ENCODE results near the gene SKIC2. TPM values are rescaled to one million over a fixed set of nuclear protein-coding genes. Genes with fewer than 3 reads are reported as not detected.
"Not testable (repeated sequence)": the region's sequence is repeated elsewhere in the genome, so short reads cannot be mapped to it uniquely, and the experiment has no call there.

Gene SKIC2
- 182 and 201 TPM in 2 replicates for total RNA-seq (2022)
- Bru-seq, nascent RNA, result percentile 78 among the genes with signal in this experiment
- BruChase-seq, experiment 1, labeled RNA remaining after a 6-hour chase, result percentile 94 among the genes with signal in this experiment
- percentile 90 among the genes with signal in this experiment for BruChase-seq, experiment 2, labeled RNA remaining after a 2-hour chase
- long read RNA-seq, transcript SKIV2L-201 (28 exons, 3,894 nt), result major isoform, 35 of 75 reads
- long read RNA-seq, partial matches to known transcripts, result 21 of 75 reads
- long read RNA-seq, other reads (novel, unspliced or antisense), result 18 of 75 reads

GRCh38 chr6:31958741-31959739 lies at the start of gene SKIC2, which contains the start of gene NELFE:
Gene SKIC2, plus strand, starts transcription at chr6:31959175. Its CDS starts 18 bp downstream, at chr6:31959193.
Gene NELFE, minus strand, starts transcription at chr6:31958971. Its CDS starts 525 bp downstream, at chr6:31958446.
- TF ChIP-seq CTCF (IDR thresholded peaks at IDR 0.05; ENCODE audit: unreplicated experiment), result no peak
- H3K27ac Mint-ChIP-seq (ENCODE audit: unreplicated experiment), result peak within 1 kb of the TSS; percentile 97
- H3K36me3 Mint-ChIP-seq (ENCODE audit: insufficient read depth, unreplicated experiment), result peaks cover 83% of the 10 kb centered on the region
- H3K9me3 Mint-ChIP-seq (ENCODE audit: low read depth, unreplicated experiment), result no peaks in the 10 kb centered on the region
- H3K4me3 Mint-ChIP-seq (ENCODE audit: low read depth, unreplicated experiment), result peak within 1 kb of the TSS; percentile 97
- intact Hi-C loops (cut with micrococcal nuclease; ENCODE audit: unreplicated experiment), result loop anchor here (5.0 kb wide), 1 partner anchor 218 kb away; the partner anchor contains the start of genes AGPAT1 and RNF5
- CTCF ChIA-PET, result interaction anchor here (0.6 to 1.9 kb wide), 5 partner anchors 13 to 80 kb away, joined by 3 to 14 read pairs (median 4); partner anchors contain the start of genes CFB, EHMT2 and SLC44A4
- TSS peak; percentile 49 for BruUV-seq (replicated peaks)
- H3K4me1 Mint-ChIP-seq (ENCODE audit: low read depth, unreplicated experiment), result peaks cover 15% of the 10 kb centered on the region
- DNase-seq, result peak; percentile 100
- H3K27me3 Mint-ChIP-seq (ENCODE audit: unreplicated experiment), result no peaks in the 10 kb centered on the region

GRCh38 chr6:31909298-31909697 lies 49.7 kb upstream of the SKIC2 start:
- intact Hi-C loops (cut with micrococcal nuclease; ENCODE audit: unreplicated experiment); H3K27ac Mint-ChIP-seq (ENCODE audit: unreplicated experiment); BruUV-seq (replicated peaks); DNase-seq; H3K27me3 Mint-ChIP-seq (ENCODE audit: unreplicated experiment); H3K4me3 Mint-ChIP-seq (ENCODE audit: low read depth, unreplicated experiment); H3K9me3 Mint-ChIP-seq (ENCODE audit: low read depth, unreplicated experiment): not testable (repeated sequence)
- Mint-ChIP-seq H3K36me3 (ENCODE audit: insufficient read depth, unreplicated experiment) (peaks cover 11% of the 10 kb centered on the region), H3K4me1 (ENCODE audit: low read depth, unreplicated experiment) (peaks cover 33% of the 10 kb centered on the region)
- CTCF ChIA-PET, result interaction anchor here (1.1 to 2.3 kb wide), 4 partner anchors 12 to 50 kb away, joined by 3 to 9 read pairs (median 5); partner anchors contain the start of genes CFB, EHMT2, NELFE and SKIC2

GRCh38 chr6:31911826-31912585 lies 47.0 kb upstream of the SKIC2 start:
- Mint-ChIP-seq H3K4me3 (ENCODE audit: low read depth, unreplicated experiment) (no peak overlapping the region), H3K4me1 (ENCODE audit: low read depth, unreplicated experiment) (peaks cover 35% of the 10 kb centered on the region), H3K36me3 (ENCODE audit: insufficient read depth, unreplicated experiment) (peaks cover 4% of the 10 kb centered on the region), H3K27me3 (ENCODE audit: unreplicated experiment) (no peaks in the 10 kb centered on the region), H3K9me3 (ENCODE audit: low read depth, unreplicated experiment) (peaks cover 2% of the 10 kb centered on the region), H3K27ac (ENCODE audit: unreplicated experiment) (peak overlapping the region; percentile 7)
- CTCF ChIA-PET, result interaction anchor here (1.8 kb wide), 1 partner anchor 33 kb away, joined by 6 read pairs; the partner anchor contains the start of gene CFB
- no peak for TF ChIP-seq CTCF (IDR thresholded peaks at IDR 0.05; ENCODE audit: unreplicated experiment)
- intact Hi-C loops (cut with micrococcal nuclease; ENCODE audit: unreplicated experiment), result no loop called here
- DNase-seq, result no peak
- no TSS peak for BruUV-seq (replicated peaks)

- H3K36me3 Mint-ChIP-seq (ENCODE audit: insufficient read depth, unreplicated experiment), result no peaks in the 10 kb centered on the region
- no peak overlapping the region for H3K4me3 Mint-ChIP-seq (ENCODE audit: low read depth, unreplicated experiment)
- no peak for DNase-seq
- no peaks in the 10 kb centered on the region for H3K27me3 Mint-ChIP-seq (ENCODE audit: unreplicated experiment)
- no peak for TF ChIP-seq CTCF (IDR thresholded peaks at IDR 0.05; ENCODE audit: unreplicated experiment)
- peaks cover 2% of the 10 kb centered on the region for H3K9me3 Mint-ChIP-seq (ENCODE audit: low read depth, unreplicated experiment)
- CTCF ChIA-PET, result interaction anchor here (0.5 kb wide), 1 partner anchor 33 kb away, joined by 3 read pairs; no protein-coding TSS in a partner anchor
- intact Hi-C loops (cut with micrococcal nuclease; ENCODE audit: unreplicated experiment), result no loop called here
- no peak overlapping the region for H3K27ac Mint-ChIP-seq (ENCODE audit: unreplicated experiment)
- no TSS peak for BruUV-seq (replicated peaks)
- peaks cover 28% of the 10 kb centered on the region for H3K4me1 Mint-ChIP-seq (ENCODE audit: low read depth, unreplicated experiment)
These were observed 43.6 kb upstream of the SKIC2 start for GRCh38 chr6:31915351-31915750.
